GM06990 (cell line): ENCODE data around the gene QSER1.
"Not testable (repeated sequence)": the region's sequence is repeated elsewhere in the genome, so short reads cannot be mapped to it uniquely, and the experiment has no call there.

ENCODE experiments used
- DNase-seq: peaks from one replicate; pipeline ENCODE4 v3.0.0-alpha.2; 2011; ENCODE audit not compliant: insufficient read length; ENCODE audit errors: extremely low read depth
- H3K27me3 ChIP-seq: replicated peaks from 2 replicates; pipeline ENCODE4 v1.6.0; 2011; ENCODE audit warnings: low read length; ENCODE audit not compliant: control insufficient read depth, insufficient read depth
- H3K36me3 ChIP-seq: 2 replicates; pipeline ENCODE4 v1.5.1; 2011; ENCODE audit warnings: low read length; ENCODE audit not compliant: control insufficient read depth, insufficient read depth
- H3K4me3 ChIP-seq: replicated peaks from 2 replicates; pipeline ENCODE4 v1.5.1; 2011; ENCODE audit warnings: low read depth, mild to moderate bottlenecking, control low read depth, low read length
- CTCF ChIP-seq: IDR thresholded peaks from 2 replicates; pipeline ENCODE4 v1.5.1; 2011; ENCODE audit warnings: low read length, control low read depth, mild to moderate bottlenecking, inconsistent platforms; ENCODE audit not compliant: insufficient read depth, poor library complexity, severe bottlenecking

The QSER1 gene

GRCh38 chr11:32886180-32886579 lies 6.4 kb upstream of the QSER1 start:
- H3K4me3 ChIP-seq = no peak overlapping the region
- TF ChIP-seq CTCF = no peak
- H3K36me3 ChIP-seq = no peaks in the 10 kb centered on the region
- DNase-seq = no peak
- H3K27me3 ChIP-seq = no peaks in the 10 kb centered on the region

GRCh38 chr11:32887707-32888383 lies 4.8 kb upstream of the QSER1 start:
- not testable (repeated sequence) for DNase-seq, H3K27me3 ChIP-seq, H3K4me3 ChIP-seq, H3K36me3 ChIP-seq

- H3K4me3 ChIP-seq, DNase-seq, H3K27me3 ChIP-seq, H3K36me3 ChIP-seq: not testable (repeated sequence)
Measured at GRCh38 chr11:32888384-32888710, 4.3 kb upstream of the QSER1 start.

DNA sequence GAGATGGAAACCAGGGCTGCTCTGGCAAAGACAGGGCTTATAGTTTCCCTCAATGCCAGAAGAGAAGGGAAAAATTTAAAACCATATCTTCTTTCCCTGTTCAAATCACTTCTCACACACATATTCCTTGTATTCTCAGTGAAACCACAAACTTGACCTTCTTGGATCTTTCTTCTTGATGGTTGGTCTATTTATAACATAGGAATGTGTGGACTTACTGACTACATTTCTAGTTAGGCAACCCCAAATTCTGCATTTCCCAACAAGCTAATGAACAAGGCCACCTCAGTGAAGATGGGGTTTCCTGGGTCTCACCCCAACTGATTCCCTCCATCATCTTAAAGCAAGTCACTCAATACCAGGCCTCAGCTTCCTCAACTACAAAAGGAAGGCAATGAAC lies 3.8 kb upstream of the QSER1 start:
- H3K36me3 ChIP-seq = no peaks in the 10 kb centered on the region
- no peak for DNase-seq

DNA sequence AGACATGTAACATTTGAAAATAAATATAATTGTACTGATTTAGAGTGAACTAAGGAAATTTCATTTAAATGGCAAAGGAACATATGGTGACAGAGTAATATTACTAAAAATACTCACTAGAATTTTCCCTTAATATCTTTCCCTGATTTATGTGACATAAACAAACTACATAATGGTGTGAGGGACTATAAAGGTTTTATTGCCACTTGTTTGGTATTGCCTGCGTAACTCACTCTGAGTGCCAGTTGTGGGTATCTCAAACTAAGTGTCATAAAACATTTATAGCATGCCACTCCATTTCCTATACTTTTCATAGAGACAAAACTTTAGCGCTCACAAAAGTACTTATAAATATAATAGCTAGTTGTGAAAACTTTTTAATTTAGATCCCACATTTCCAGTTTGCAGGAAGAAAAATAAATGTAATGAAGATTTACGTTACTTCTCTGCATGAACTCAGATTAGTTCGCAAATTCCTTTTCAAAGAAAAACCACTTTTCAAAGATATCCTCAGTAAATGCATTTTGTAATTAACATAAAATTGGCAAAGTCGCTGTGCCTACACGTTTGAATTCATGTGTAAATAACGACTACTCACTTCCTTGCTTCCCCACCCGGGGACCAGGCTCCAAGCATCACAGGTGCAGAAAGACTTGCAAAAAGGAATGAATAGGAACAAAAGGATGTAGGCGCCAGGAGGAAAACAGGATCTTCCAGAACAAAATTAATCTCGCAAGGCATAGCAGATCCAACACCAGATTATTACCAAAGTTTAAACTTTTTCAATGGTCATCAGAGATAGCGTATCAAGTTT lies 1.6 kb upstream of the QSER1 start:
- Histone ChIP-seq H3K27me3 (no peaks in the 10 kb centered on the region), H3K4me3 (no peak overlapping the region), H3K36me3 (no peaks in the 10 kb centered on the region)
- no peak for DNase-seq
- TF ChIP-seq CTCF = no peak

More for the DNA sequence above, 3.8 kb upstream of the QSER1 start:
- H3K4me3 ChIP-seq = no peak overlapping the region
- no peaks in the 10 kb centered on the region for H3K27me3 ChIP-seq
- TF ChIP-seq CTCF = no peak

GRCh38 chr11:32891657-32892354 lies 805 bp upstream of the QSER1 start:
- no peak for DNase-seq
- TF ChIP-seq CTCF = no peak

More at GRCh38 chr11:32891657-32892354, 805 bp upstream of the QSER1 start:
- H3K27me3 ChIP-seq = no peaks in the 10 kb centered on the region
- H3K4me3 ChIP-seq = peak overlapping the region; percentile 90
- no peaks in the 10 kb centered on the region for H3K36me3 ChIP-seq
